Astrocyte (in vitro differentiated cells and primary cell): ENCODE measurements around the gene IDS. TPM values are rescaled to one million over a fixed set of nuclear protein-coding genes. Genes with fewer than 3 reads are reported as not detected.

ENCODE experiments used
- DNase-seq: peaks from one replicate; pipeline ENCODE4 v3.0.0-alpha.2; 2010; ENCODE audit warnings: low read depth
- FAIRE-seq: peaks from 2 replicates; lab custom pipeline; 2011; peaks lifted over from hg19 to GRCh38; lab: Jason Lieb, UNC
- H2AFZ ChIP-seq: 2 replicates; pipeline ENCODE4 v1.6.0; 2012; ENCODE audit warnings: low read depth, low read length, inconsistent platforms
- H3K27ac ChIP-seq: 2 replicates; pipeline ENCODE4 v1.5.1; 2011; ENCODE audit warnings: low read depth, low read length, inconsistent platforms
- H3K27me3 ChIP-seq: 2 replicates; pipeline ENCODE4 v1.6.0; 2011; ENCODE audit warnings: low read length, inconsistent platforms; ENCODE audit not compliant: insufficient read depth
- H3K36me3 ChIP-seq: 2 replicates; pipeline ENCODE4 v1.5.1; 2011; ENCODE audit warnings: low read length, inconsistent platforms; ENCODE audit not compliant: insufficient read depth
- H3K4me1 ChIP-seq: 2 replicates; pipeline ENCODE4 v1.5.1; 2011; ENCODE audit warnings: low read length, inconsistent platforms; ENCODE audit not compliant: insufficient read depth
- H3K4me2 ChIP-seq: 2 replicates; pipeline ENCODE4 v1.6.0; 2012; ENCODE audit warnings: low read length, inconsistent platforms
- H3K4me3 ChIP-seq: 2 replicates; pipeline ENCODE4 v1.5.1; 2011; ENCODE audit warnings: low read depth, mild to moderate bottlenecking, low read length, inconsistent platforms; ENCODE audit not compliant: insufficient read depth
- H3K79me2 ChIP-seq: 2 replicates; pipeline ENCODE4 v1.6.0; 2012; ENCODE audit warnings: mild to moderate bottlenecking, low read length, inconsistent platforms; ENCODE audit not compliant: insufficient read depth
- H3K9ac ChIP-seq: 2 replicates; pipeline ENCODE4 v1.6.0; 2012; ENCODE audit warnings: mild to moderate bottlenecking, low read length, inconsistent platforms
- H3K9me3 ChIP-seq: 2 replicates; pipeline ENCODE4 v1.5.1; 2012; ENCODE audit warnings: low read depth, mild to moderate bottlenecking, low read length, inconsistent platforms; ENCODE audit not compliant: insufficient read depth
- H4K20me1 ChIP-seq: 2 replicates; pipeline ENCODE4 v1.6.0; 2012; ENCODE audit warnings: low read length, inconsistent platforms; ENCODE audit not compliant: insufficient read depth
- H3K27ac Mint-ChIP-seq: one replicate; pipeline ENCODE4 v1.8.0; 2021; ENCODE audit warnings: mild to moderate bottlenecking, mixed read lengths; ENCODE audit not compliant: unreplicated experiment
- H3K27me3 Mint-ChIP-seq: one replicate; pipeline ENCODE4 v1.8.0; 2021; ENCODE audit warnings: low read depth, mixed read lengths; ENCODE audit not compliant: unreplicated experiment
- H3K36me3 Mint-ChIP-seq: one replicate; pipeline ENCODE4 v1.8.0; 2021; ENCODE audit warnings: low read depth, mixed read lengths; ENCODE audit not compliant: unreplicated experiment
- H3K4me1 Mint-ChIP-seq: one replicate; pipeline ENCODE4 v1.8.0; 2021; ENCODE audit warnings: low read depth, mixed read lengths; ENCODE audit not compliant: unreplicated experiment
- H3K4me3 Mint-ChIP-seq: one replicate; pipeline ENCODE4 v1.8.0; 2021; ENCODE audit warnings: mild to moderate bottlenecking, moderate library complexity, mixed read lengths; ENCODE audit not compliant: unreplicated experiment
- H3K9me3 Mint-ChIP-seq: one replicate; pipeline ENCODE4 v1.8.0; 2021; ENCODE audit warnings: mild to moderate bottlenecking, mixed read lengths; ENCODE audit not compliant: unreplicated experiment
- CTCF ChIP-seq: IDR thresholded peaks from 2 replicates; pipeline ENCODE4 v1.5.1; 2011; ENCODE audit warnings: low read depth, mild to moderate bottlenecking, inconsistent platforms, low read length, moderate library complexity; ENCODE audit not compliant: insufficient read depth
- EZH2 ChIP-seq: IDR thresholded peaks from 2 replicates; pipeline ENCODE4 v1.6.1; 2012; ENCODE audit warnings: mild to moderate bottlenecking, low read length, inconsistent platforms; ENCODE audit not compliant: insufficient read depth
- total RNA-seq: library from RNA; stranded (reverse); gene quantifications from 2 replicates; pipeline ENCODE4 v1.2.1, GENCODE V29; 2021

The IDS gene
- total RNA-seq, 1 donor from 2014 or later = 130 TPM

GRCh38 chrX:149467461-149467860 is 37.6 kb downstream of the IDS start:
- no peaks in the 10 kb centered on the region for H3K4me1 ChIP-seq
- H3K9ac ChIP-seq = no peak overlapping the region
- H3K36me3 ChIP-seq = no peaks in the 10 kb centered on the region
- H2AFZ ChIP-seq = no peak overlapping the region
- TF ChIP-seq EZH2 = no peak
- TF ChIP-seq CTCF = no peak
- H3K27me3 ChIP-seq = no peaks in the 10 kb centered on the region
- H3K4me3 ChIP-seq = no peak overlapping the region
- H3K9me3 ChIP-seq = no peaks in the 10 kb centered on the region
- no peaks in the 10 kb centered on the region for H3K36me3 Mint-ChIP-seq
- FAIRE-seq (peak; percentile 13), DNase-seq (no peak)
- H3K27ac ChIP-seq = no peak overlapping the region
- no peaks in the 10 kb centered on the region for H3K79me2 ChIP-seq
- no peaks in the 10 kb centered on the region for H4K20me1 ChIP-seq
- no peak overlapping the region for H3K4me2 ChIP-seq
- no peak overlapping the region for H3K4me3 Mint-ChIP-seq
- H3K9me3 Mint-ChIP-seq = peaks cover 3% of the 10 kb centered on the region
- H3K27me3 Mint-ChIP-seq = no peaks in the 10 kb centered on the region
- H3K4me1 Mint-ChIP-seq = peaks cover 3% of the 10 kb centered on the region
- H3K27ac Mint-ChIP-seq = no peak overlapping the region

- peak; percentile 13 for DNase-seq
- H3K4me3 ChIP-seq = no peak overlapping the region
- Mint-ChIP-seq H3K4me1 (no peaks in the 10 kb centered on the region), H3K27ac (no peak overlapping the region), H3K27me3 (no peaks in the 10 kb centered on the region), H3K9me3 (no peaks in the 10 kb centered on the region), H3K36me3 (no peaks in the 10 kb centered on the region), H3K4me3 (no peak overlapping the region)
- H2AFZ ChIP-seq = no peak overlapping the region
- H3K27me3 ChIP-seq = no peaks in the 10 kb centered on the region
- no peak overlapping the region for H3K4me2 ChIP-seq
- H3K36me3 ChIP-seq = no peaks in the 10 kb centered on the region
- no peaks in the 10 kb centered on the region for H3K4me1 ChIP-seq
- no peaks in the 10 kb centered on the region for H3K79me2 ChIP-seq
- no peak overlapping the region for H3K9ac ChIP-seq
- no peak overlapping the region for H3K27ac ChIP-seq
- no peaks in the 10 kb centered on the region for H4K20me1 ChIP-seq
- no peak for TF ChIP-seq EZH2
- no peak for TF ChIP-seq CTCF
- no peak for FAIRE-seq
- no peaks in the 10 kb centered on the region for H3K9me3 ChIP-seq
These were observed 42.3 kb downstream of the IDS start for GRCh38 chrX:149462849-149463248.

- Mint-ChIP-seq H3K27ac (no peak overlapping the region), H3K9me3 (no peaks in the 10 kb centered on the region), H3K36me3 (no peaks in the 10 kb centered on the region), H3K4me1 (peaks cover 2% of the 10 kb centered on the region), H3K27me3 (no peaks in the 10 kb centered on the region), H3K4me3 (no peak overlapping the region)
- no peaks in the 10 kb centered on the region for H3K27me3 ChIP-seq
- no peak overlapping the region for H3K4me2 ChIP-seq
- no peak for DNase-seq
- H3K4me3 ChIP-seq = no peak overlapping the region
- no peak overlapping the region for H3K9ac ChIP-seq
- no peaks in the 10 kb centered on the region for H3K36me3 ChIP-seq
- no peaks in the 10 kb centered on the region for H4K20me1 ChIP-seq
- H3K4me1 ChIP-seq = no peaks in the 10 kb centered on the region
- H3K27ac ChIP-seq = no peak overlapping the region
- no peak for TF ChIP-seq EZH2
- TF ChIP-seq CTCF = no peak
- FAIRE-seq = peak; percentile 94
- H2AFZ ChIP-seq = no peak overlapping the region
- no peaks in the 10 kb centered on the region for H3K9me3 ChIP-seq
- no peaks in the 10 kb centered on the region for H3K79me2 ChIP-seq
These were observed 43.4 kb downstream of the IDS start for GRCh38 chrX:149461746-149462145.
